ENCODE measurements around the gene GRK3.

The GRK3 gene

GRCh38 chr22:25638638-25639037, 74.2 kb downstream of the GRK3 start:
- no peaks in the 10 kb centered on the region for H3K36me3 ChIP-seq (ENCODE audit: insufficient read depth, insufficient read length, low read length)
- no peak overlapping the region for H3K9ac ChIP-seq (ENCODE audit: insufficient read length, low read depth)
- H3K4me3 ChIP-seq (ENCODE audit: insufficient read length, low read depth), result no peak overlapping the region
- no peak for TF ChIP-seq YY1 (IDR thresholded peaks at IDR 0.05; ENCODE audit: insufficient read depth, insufficient read length)
- TF ChIP-seq ZNF274 (IDR thresholded peaks at IDR 0.05; ENCODE audit: low read depth, low read length), result no peak
- TF ChIP-seq SUZ12 (IDR thresholded peaks at IDR 0.05; ENCODE audit: extremely low read depth, insufficient read depth, insufficient read length), result no peak
- no peaks in the 10 kb centered on the region for H3K27me3 ChIP-seq (ENCODE audit: insufficient read depth, insufficient read length)
- DNase-seq (ENCODE audit: low read depth, low spot score), result no peak
- H3K9me3 ChIP-seq (ENCODE audit: insufficient read depth, low read length), result 0 out of 2 replicates have a peak, but pooled peaks cover 4% of the 10 kb centered on the region
- no peaks in the 10 kb centered on the region for H3K4me1 ChIP-seq (ENCODE audit: insufficient read depth, insufficient read length)

GRCh38 chr22:25641650-25642049, 77.2 kb downstream of the GRK3 start:
- H3K4me1 ChIP-seq (ENCODE audit: insufficient read depth, insufficient read length), result no peaks in the 10 kb centered on the region
- DNase-seq (ENCODE audit: low read depth, low spot score), result no peak
- H3K9ac ChIP-seq (ENCODE audit: insufficient read length, low read depth), result no peak overlapping the region
- TF ChIP-seq YY1 (IDR thresholded peaks at IDR 0.05; ENCODE audit: insufficient read depth, insufficient read length) (no peak), ZNF274 (IDR thresholded peaks at IDR 0.05; ENCODE audit: low read depth, low read length) (no peak), SUZ12 (IDR thresholded peaks at IDR 0.05; ENCODE audit: extremely low read depth, insufficient read depth, insufficient read length) (no peak)
- H3K9me3 ChIP-seq (ENCODE audit: insufficient read depth, low read length), result 0 out of 2 replicates have a peak, but pooled peaks cover 4% of the 10 kb centered on the region
- H3K27me3 ChIP-seq (ENCODE audit: insufficient read depth, insufficient read length), result no peaks in the 10 kb centered on the region
- H3K36me3 ChIP-seq (ENCODE audit: insufficient read depth, insufficient read length, low read length), result no peaks in the 10 kb centered on the region
- no peak overlapping the region for H3K4me3 ChIP-seq (ENCODE audit: insufficient read length, low read depth)

GRCh38 chr22:25643232-25644000, 78.9 kb downstream of the GRK3 start:
- 0 out of 2 replicates have a peak, but pooled peaks cover 4% of the 10 kb centered on the region for H3K9me3 ChIP-seq (ENCODE audit: insufficient read depth, low read length)
- TF ChIP-seq ZNF274 (IDR thresholded peaks at IDR 0.05; ENCODE audit: low read depth, low read length), result no peak
- no peak for TF ChIP-seq SUZ12 (IDR thresholded peaks at IDR 0.05; ENCODE audit: extremely low read depth, insufficient read depth, insufficient read length)
- TF ChIP-seq YY1 (IDR thresholded peaks at IDR 0.05; ENCODE audit: insufficient read depth, insufficient read length), result no peak
- H3K9ac ChIP-seq (ENCODE audit: insufficient read length, low read depth), result no peak overlapping the region
- H3K4me1 ChIP-seq (ENCODE audit: insufficient read depth, insufficient read length), result no peaks in the 10 kb centered on the region
- DNase-seq (ENCODE audit: low read depth, low spot score), result no peak
- H3K36me3 ChIP-seq (ENCODE audit: insufficient read depth, insufficient read length, low read length), result no peaks in the 10 kb centered on the region
- H3K4me3 ChIP-seq (ENCODE audit: insufficient read length, low read depth), result no peak overlapping the region
- no peaks in the 10 kb centered on the region for H3K27me3 ChIP-seq (ENCODE audit: insufficient read depth, insufficient read length)

GRCh38 chr22:25644122-25644521, 79.6 kb downstream of the GRK3 start:
- H3K36me3 ChIP-seq (ENCODE audit: insufficient read depth, insufficient read length, low read length), result no peaks in the 10 kb centered on the region
- H3K4me3 ChIP-seq (ENCODE audit: insufficient read length, low read depth), result no peak overlapping the region
- no peak overlapping the region for H3K9ac ChIP-seq (ENCODE audit: insufficient read length, low read depth)
- TF ChIP-seq SUZ12 (IDR thresholded peaks at IDR 0.05; ENCODE audit: extremely low read depth, insufficient read depth, insufficient read length) (no peak), ZNF274 (IDR thresholded peaks at IDR 0.05; ENCODE audit: low read depth, low read length) (no peak), YY1 (IDR thresholded peaks at IDR 0.05; ENCODE audit: insufficient read depth, insufficient read length) (no peak)
- DNase-seq (ENCODE audit: low read depth, low spot score), result no peak
- no peaks in the 10 kb centered on the region for H3K27me3 ChIP-seq (ENCODE audit: insufficient read depth, insufficient read length)
- H3K4me1 ChIP-seq (ENCODE audit: insufficient read depth, insufficient read length), result no peaks in the 10 kb centered on the region
- 0 out of 2 replicates have a peak, but pooled peaks cover 4% of the 10 kb centered on the region for H3K9me3 ChIP-seq (ENCODE audit: insufficient read depth, low read length)

GRCh38 chr22:25645266-25645665, 80.8 kb downstream of the GRK3 start:
- Histone ChIP-seq H3K36me3 (ENCODE audit: insufficient read depth, insufficient read length, low read length) (no peaks in the 10 kb centered on the region), H3K9ac (ENCODE audit: insufficient read length, low read depth) (no peak overlapping the region), H3K27me3 (ENCODE audit: insufficient read depth, insufficient read length) (no peaks in the 10 kb centered on the region), H3K9me3 (ENCODE audit: insufficient read depth, low read length) (no peaks in the 10 kb centered on the region), H3K4me3 (ENCODE audit: insufficient read length, low read depth) (no peak overlapping the region), H3K4me1 (ENCODE audit: insufficient read depth, insufficient read length) (no peaks in the 10 kb centered on the region)
- TF ChIP-seq YY1 (IDR thresholded peaks at IDR 0.05; ENCODE audit: insufficient read depth, insufficient read length) (no peak), SUZ12 (IDR thresholded peaks at IDR 0.05; ENCODE audit: extremely low read depth, insufficient read depth, insufficient read length) (no peak), ZNF274 (IDR thresholded peaks at IDR 0.05; ENCODE audit: low read depth, low read length) (no peak)
- no peak for DNase-seq (ENCODE audit: low read depth, low spot score)

- H3K4me1 ChIP-seq (ENCODE audit: insufficient read depth, insufficient read length), result no peaks in the 10 kb centered on the region
- H3K27me3 ChIP-seq (ENCODE audit: insufficient read depth, insufficient read length), result no peaks in the 10 kb centered on the region
- no peaks in the 10 kb centered on the region for H3K9me3 ChIP-seq (ENCODE audit: insufficient read depth, low read length)
- no peak for TF ChIP-seq ZNF274 (IDR thresholded peaks at IDR 0.05; ENCODE audit: low read depth, low read length)
- no peak for TF ChIP-seq YY1 (IDR thresholded peaks at IDR 0.05; ENCODE audit: insufficient read depth, insufficient read length)
- TF ChIP-seq SUZ12 (IDR thresholded peaks at IDR 0.05; ENCODE audit: extremely low read depth, insufficient read depth, insufficient read length), result no peak
- no peak overlapping the region for H3K9ac ChIP-seq (ENCODE audit: insufficient read length, low read depth)
- no peak for DNase-seq (ENCODE audit: low read depth, low spot score)
- no peaks in the 10 kb centered on the region for H3K36me3 ChIP-seq (ENCODE audit: insufficient read depth, insufficient read length, low read length)
- H3K4me3 ChIP-seq (ENCODE audit: insufficient read length, low read depth), result no peak overlapping the region
These were observed 81.5 kb downstream of the GRK3 start for GRCh38 chr22:25645964-25646363.

- no peak for TF ChIP-seq SUZ12 (IDR thresholded peaks at IDR 0.05; ENCODE audit: extremely low read depth, insufficient read depth, insufficient read length)
- Histone ChIP-seq H3K4me3 (ENCODE audit: insufficient read length, low read depth) (no peak overlapping the region), H3K36me3 (ENCODE audit: insufficient read depth, insufficient read length, low read length) (no peaks in the 10 kb centered on the region)
These were observed 86.4 kb downstream of the GRK3 start for GRCh38 chr22:25650833-25651232.

More at GRCh38 chr22:25650833-25651232, 86.4 kb downstream of the GRK3 start:
- Histone ChIP-seq H3K9me3 (ENCODE audit: insufficient read depth, low read length) (no peaks in the 10 kb centered on the region), H3K9ac (ENCODE audit: insufficient read length, low read depth) (no peak overlapping the region), H3K27me3 (ENCODE audit: insufficient read depth, insufficient read length) (no peaks in the 10 kb centered on the region), H3K4me1 (ENCODE audit: insufficient read depth, insufficient read length) (no peaks in the 10 kb centered on the region)
- DNase-seq (ENCODE audit: low read depth, low spot score), result no peak

Data from NT2/D1 (cell line).